ENCODE measurements around the gene C12orf57.

C12orf57 gene

DNA sequence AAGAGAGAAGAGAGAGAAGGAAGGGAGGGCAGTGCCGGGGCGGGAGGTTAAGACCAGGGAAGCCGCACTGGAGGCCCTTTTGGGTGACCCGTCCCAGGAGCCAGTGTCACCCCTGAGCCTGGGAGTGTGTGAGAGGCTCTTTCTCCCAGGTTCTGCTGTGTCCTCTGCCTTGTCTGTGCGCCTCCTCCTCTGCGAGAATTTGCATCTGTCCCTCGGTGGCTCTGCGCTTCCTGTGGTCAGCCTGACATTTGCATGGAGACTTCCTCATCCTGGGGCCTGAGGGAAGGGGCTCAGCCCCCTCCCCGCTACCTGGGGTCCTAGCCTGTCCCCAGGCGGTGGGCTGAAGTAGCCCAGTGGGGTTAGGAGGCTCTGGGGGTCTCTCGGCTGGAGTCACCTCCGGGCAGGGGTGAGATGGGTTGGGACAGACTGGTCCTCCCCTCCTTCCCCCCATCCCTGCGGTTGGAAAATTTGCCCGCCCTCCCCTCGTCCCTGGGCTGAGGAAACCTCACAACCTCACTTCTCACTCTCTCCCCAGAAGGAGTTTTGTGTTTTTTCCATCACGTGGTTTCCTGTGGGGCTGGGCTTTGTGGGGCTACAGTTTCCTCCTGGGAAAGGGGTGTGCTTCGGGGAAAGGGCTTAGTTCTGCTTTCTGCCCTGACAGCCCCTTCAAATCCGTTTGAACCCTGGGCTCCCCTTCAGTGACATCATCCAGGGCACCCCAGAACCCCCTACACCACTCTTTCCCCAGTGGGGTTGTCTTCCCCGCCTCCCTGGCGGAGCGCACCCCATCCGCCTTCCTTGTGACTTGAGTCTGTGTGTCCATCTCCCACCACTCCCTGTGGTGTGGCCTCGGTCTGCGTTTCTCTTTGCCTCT, 9.9 kb downstream of the C12orf57 start:
- no peak for DNase-seq (ENCODE audit: low spot score)

DNA sequence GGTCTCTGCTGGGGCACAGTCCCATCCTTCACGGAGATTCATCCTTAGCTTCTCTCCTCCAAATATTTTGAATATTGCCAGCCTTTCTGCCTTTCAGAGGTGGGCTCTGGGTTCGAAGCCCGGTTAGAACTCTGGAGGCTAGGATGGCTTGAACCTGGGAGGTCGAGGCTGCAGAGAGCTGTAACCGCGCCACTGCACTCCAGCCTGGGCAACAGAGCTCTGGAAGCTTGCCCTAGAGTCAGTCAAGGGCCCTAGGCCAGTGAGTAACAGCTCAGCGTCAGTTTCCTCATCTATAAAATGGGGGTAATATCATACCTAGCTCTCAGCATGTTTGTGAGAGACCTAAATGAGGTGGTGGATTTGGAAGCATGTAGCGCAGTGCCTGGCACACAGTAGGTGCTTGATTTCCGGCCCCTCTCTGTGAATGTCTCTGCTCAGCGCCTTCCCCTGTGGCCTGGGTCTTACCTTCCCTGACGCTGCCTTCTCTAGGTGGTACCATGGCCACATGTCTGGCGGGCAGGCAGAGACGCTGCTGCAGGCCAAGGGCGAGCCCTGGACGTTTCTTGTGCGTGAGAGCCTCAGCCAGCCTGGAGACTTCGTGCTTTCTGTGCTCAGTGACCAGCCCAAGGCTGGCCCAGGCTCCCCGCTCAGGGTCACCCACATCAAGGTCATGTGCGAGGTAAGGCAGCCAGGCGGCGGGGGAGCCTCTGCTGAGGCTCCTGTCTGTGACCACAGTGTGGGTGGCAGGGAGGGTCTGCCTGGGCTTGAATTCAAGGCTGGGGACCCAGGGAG, 10.7 kb downstream of the C12orf57 start:
- no peak for DNase-seq (ENCODE audit: low spot score)

DNA sequence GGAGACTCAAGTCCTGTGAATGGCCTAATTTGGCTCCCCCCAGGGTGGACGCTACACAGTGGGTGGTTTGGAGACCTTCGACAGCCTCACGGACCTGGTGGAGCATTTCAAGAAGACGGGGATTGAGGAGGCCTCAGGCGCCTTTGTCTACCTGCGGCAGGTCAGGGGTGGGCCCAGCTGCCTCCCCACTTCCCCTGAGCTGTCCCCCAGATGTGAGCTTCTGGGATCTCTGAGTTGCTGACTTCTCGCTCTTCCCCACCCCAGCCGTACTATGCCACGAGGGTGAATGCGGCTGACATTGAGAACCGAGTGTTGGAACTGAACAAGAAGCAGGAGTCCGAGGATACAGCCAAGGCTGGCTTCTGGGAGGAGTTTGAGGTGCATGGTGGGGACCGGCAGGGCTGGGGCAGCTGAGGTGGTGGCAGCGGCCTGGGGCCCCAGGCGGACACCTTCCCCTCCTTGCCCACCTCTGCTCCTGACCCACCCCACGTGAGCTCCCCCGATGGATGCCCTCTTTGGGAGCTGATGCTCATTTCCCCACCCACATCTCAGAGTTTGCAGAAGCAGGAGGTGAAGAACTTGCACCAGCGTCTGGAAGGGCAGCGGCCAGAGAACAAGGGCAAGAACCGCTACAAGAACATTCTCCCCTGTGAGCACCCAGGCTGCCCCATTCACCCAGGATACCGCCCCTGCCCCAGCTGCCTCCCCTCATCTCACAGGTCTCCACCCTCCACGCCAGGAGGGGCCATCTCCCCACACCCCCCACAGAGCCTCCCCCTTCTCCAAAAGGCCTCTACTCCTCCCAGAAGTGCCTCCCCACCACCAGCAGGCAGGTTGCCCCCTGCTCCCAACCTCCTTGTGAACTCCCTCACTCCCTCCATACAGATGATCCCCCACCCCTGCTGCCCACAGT, 11.5 kb downstream of the C12orf57 start:
- no peak for DNase-seq (ENCODE audit: low spot score)

DNA sequence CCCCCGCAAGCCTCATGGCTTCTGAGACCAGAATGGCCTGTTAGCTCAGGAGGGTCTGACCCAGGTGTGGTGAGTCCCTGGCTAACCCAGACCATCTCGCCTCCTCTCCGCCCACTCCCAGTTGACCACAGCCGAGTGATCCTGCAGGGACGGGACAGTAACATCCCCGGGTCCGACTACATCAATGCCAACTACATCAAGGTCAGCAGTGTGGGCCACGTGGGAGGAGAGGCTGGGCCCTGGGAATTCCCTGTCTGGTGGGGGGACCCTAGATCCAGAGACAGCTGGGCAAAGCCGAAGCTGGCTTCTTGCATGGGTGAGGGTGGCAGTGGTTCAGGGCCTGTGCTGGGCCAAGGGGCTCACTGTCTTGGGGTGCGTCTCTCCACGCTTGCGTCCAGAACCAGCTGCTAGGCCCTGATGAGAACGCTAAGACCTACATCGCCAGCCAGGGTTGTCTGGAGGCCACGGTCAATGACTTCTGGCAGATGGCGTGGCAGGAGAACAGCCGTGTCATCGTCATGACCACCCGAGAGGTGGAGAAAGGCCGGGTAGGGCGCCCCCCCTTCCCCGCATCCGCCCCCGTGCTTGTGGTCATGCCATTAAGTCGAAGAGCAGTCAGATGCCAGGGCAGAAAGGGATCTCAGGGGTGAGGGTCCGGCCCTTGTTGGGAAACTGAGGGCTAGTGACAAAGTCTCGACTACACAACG, 12.4 kb downstream of the C12orf57 start:
- no peak for DNase-seq (ENCODE audit: low spot score)

DNA sequence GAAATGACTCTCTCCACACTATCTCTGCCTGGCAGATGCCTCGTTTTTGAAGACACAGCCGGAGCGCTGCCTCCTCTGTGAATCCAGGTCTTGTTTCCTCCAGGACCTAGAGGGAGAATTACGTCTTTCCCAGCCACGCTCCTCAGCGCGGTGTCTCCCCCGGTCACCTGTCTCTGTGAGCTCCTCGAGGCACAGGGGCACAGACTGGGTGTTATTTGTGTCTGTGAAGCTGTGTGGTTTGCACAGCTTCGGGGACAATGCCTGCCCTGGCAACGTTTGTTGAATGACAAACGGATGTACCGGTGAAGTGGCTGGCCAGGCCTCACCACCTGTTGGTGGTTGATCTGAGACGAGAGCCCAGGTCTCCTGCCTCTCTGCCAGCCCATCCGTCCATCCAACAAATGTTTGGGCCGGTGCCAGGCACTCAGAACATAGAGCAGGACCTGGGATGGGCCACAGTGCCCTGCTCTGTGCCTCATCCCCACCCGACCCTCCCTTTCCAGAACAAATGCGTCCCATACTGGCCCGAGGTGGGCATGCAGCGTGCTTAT, 13.4 kb downstream of the C12orf57 start:
- no peak for DNase-seq (ENCODE audit: low spot score)

DNA sequence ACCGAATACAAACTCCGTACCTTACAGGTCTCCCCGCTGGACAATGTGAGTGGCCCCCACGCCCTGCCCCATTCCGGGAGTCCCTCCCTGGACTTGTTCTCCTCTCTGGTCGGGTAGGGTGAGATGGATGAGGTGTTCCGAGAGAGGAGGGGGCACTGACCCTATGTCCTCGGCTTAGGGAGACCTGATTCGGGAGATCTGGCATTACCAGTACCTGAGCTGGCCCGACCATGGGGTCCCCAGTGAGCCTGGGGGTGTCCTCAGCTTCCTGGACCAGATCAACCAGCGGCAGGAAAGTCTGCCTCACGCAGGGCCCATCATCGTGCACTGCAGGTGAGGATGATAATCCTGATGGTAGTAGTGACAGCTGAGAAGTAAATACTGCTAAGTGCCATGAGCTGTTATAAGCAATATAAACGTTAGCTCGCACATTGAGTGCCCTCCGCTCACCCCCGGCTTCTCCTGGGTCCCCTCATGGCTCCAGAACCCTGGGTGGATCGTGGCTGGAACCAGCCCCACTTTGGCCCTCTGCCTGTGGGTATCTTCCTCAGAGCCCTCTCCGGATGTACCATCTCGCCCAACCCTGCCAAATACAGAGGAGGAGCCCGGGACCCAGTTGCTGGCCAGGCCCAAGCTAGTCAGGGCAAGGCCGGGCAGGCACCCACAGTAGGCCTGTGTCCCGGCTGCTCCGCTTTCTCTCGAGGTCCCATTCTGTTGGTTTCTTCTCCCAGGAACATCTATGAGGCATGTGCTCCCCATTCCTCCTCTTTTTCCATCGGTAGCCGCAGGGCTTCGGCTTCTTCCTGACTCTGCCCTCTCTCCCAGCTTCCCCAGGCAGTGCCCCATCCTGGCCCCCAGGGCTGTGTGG, 14.2 kb downstream of the C12orf57 start:
- DNase-seq (ENCODE audit: low spot score) = no peak

DNA sequence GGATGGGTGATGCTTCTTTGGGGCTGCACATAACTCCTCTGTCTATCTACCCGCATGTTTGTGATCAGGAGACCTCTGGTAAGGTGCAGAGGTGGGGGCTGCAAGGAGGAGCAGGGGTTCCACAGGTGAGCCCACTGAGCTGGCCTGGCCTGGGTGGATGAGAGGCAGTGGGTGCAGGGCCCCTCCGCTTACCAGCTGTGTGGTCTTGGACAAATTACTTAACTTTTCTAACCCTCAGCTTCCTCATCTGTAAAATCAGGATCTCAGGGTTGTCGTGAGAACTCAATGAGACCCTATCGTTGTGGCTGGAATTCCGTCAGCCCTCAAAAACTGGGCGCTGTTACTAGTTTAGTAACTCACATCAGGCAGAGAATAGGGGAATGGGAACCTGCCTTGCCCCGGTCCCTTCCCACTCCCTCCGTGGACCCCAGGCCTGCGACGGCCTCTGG, 14.8 kb downstream of the C12orf57 start:
- no peak for DNase-seq (ENCODE audit: low spot score)

DNA sequence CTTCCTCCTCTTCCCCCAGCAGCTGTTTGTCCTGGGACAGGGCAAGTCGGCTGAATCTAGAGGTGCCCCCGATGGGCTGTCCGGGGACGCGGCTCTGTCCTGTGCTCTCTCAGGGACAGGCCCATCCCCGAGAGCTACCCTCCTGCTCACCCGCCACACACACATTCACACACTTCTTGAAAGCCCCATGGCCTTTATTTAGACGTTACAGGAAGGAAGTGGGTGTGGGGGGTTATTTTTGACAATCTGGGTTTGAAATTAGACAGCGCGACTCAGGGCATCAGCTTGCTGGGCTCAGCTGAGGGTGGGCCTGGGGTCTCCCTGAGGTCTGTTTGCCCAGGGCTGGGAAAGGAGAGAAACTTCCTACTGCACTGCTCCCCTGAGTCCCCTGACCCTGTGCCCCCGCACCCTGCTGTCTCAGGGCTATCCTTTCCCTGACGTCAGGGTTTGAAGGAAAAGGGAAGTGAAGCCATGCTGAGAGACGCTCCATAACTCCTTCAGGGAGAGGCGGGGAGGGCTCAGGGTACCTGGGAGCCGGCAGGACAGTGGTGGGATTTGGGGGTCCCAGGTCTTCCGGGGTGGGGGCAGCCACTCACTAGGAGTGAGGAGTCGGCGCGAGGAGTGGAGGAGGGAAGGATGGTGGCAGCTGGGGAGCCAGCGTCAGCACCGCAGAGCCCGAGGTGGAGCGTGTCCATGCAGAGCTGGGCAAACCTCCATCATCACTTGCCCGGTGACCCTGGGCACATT, 15.4 kb downstream of the C12orf57 start:
- no peak for DNase-seq (ENCODE audit: low spot score)

DNA sequence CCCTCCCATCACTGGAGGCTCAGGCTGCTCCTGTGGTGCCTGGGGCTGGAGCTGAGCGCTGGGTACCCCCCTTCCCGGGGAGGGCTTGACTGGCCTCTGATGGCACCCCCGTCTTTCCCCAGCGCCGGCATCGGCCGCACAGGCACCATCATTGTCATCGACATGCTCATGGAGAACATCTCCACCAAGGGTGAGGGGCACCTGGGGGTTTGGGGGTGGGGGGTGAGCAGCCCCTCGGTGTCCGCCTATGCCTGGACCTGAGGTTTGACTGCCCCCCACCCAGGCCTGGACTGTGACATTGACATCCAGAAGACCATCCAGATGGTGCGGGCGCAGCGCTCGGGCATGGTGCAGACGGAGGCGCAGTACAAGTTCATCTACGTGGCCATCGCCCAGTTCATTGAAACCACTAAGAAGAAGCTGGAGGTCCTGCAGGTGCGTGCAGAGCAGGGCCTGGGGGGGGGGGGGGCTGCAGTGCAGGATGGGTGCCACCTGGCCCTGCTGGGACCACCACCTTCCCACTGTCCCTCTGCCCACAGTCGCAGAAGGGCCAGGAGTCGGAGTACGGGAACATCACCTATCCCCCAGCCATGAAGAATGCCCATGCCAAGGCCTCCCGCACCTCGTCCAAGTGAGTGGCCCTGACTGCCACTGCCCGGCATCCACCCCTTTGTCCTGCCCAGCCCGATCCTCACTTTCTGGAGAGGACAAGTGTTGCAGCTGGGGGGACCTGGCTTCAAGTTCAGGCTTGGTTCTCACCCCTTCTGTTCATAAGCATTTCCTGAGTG, 16.2 kb downstream of the C12orf57 start:
- no peak for DNase-seq (ENCODE audit: low spot score)

DNA sequence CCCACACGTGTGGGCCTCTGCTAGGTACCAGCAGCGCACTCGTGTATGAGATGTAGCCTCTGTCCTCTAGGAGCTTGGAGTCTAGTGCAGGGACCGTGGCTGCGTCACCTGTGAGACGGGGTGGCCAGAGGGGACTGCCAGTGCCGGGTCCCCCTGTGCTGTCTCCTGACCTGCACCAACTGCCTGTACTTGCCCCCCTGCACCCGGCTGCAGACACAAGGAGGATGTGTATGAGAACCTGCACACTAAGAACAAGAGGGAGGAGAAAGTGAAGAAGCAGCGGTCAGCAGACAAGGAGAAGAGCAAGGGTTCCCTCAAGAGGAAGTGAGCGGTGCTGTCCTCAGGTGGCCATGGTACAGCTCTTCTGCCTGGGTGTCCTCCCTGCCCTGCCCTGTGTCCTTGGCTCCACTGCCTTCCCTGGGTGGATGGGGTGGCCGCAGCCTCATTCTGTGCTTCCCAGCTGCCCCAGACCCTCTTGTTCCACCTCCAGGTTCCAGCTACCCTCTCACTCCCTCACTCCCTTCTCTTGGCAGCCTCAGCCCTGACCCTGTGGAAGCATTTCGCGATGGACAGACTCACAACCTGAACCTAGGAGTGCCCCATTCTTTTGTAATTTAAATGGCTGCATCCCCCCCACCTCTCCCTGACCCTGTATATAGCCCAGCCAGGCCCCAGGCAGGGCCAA, 16.9 kb downstream of the C12orf57 start:
- no peak for DNase-seq (ENCODE audit: low spot score)

DNA sequence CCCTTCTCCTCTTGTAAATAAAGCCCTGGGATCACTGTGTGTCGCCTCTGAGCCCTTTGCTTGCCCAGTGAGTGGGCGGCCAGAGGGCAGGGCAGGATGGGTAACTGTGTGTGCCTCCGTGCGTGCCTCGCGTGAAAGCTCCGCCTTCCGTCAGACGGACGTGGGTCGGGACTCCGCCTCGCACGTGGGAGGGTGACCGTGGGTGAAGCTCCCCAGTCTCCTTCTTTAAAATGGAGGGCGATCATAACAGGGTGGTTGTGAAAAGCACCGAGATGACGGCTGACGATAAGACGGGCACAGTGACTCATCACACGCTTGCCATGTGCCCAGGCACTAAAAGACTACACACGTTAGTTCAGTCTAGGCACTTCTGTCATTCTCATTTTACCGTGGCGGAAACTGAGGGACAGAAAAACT, 17.5 kb downstream of the C12orf57 start:
- no peak for DNase-seq (ENCODE audit: low spot score)

DNA sequence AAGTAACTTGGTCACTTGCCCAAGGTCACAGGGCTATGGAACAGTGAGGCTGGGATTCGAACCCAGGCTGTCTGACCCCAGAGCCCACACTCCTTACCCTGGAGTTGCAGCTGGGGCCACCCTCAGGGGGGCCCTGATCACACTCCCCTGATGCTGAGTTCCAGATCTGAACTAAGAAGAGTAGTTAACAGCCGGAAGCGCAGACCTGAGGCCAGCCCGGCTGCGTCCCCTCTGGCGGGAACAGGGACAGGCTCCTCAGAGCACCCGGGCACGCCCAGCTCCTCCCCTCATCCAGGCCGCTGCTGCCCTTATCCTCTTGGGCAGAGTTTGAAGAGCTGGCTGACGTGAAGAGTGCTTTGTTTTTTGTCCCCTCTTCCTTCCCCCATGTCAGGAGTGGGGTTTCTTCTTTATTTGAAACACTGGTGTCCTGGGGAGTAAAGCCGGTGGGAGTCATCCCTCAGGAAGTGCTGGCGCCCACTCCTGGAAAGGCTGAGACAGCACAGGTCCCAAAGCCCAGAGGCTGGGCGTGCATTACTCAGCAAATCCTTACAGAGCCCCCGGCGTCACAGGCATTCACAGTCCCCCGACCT, 18.0 kb downstream of the C12orf57 start:
- DNase-seq (ENCODE audit: low spot score) = peak; percentile 86

DNA sequence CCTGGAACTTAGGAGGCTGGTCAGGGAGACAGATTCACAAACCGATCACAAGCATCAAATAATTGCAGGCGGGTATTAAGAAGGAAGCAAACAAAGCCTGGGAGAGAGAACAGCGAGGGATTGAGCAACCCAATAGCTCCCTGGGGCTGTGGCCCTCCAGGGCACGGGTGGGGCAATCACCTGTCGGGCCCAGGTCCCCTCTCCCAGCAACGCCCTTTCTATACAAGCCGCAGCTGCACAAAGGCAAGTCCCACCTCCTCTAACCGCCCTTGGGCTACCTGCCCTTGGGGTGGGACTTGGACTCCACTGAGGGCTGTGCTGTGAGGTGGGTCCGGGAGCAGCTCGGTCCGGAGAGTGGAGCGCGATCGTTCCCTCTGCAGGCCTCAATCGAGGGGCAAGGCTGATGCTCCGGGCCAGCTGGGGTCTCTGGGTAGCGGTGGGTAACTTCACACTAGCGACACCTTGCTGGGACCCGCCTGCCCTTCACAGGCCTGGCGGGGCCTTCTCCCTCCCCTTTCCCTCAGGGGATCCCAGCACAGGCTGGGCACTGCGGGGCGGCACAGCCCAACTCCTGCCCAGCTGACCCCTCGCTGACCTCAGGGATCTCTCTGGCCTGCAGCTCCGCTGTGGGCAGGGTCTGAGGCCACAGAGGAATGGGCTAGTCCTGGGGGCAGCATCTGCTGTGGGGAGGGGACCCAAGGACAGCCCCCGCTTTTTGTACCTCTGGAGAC, 18.6 kb downstream of the C12orf57 start:
- no peak for DNase-seq (ENCODE audit: low spot score)

DNA sequence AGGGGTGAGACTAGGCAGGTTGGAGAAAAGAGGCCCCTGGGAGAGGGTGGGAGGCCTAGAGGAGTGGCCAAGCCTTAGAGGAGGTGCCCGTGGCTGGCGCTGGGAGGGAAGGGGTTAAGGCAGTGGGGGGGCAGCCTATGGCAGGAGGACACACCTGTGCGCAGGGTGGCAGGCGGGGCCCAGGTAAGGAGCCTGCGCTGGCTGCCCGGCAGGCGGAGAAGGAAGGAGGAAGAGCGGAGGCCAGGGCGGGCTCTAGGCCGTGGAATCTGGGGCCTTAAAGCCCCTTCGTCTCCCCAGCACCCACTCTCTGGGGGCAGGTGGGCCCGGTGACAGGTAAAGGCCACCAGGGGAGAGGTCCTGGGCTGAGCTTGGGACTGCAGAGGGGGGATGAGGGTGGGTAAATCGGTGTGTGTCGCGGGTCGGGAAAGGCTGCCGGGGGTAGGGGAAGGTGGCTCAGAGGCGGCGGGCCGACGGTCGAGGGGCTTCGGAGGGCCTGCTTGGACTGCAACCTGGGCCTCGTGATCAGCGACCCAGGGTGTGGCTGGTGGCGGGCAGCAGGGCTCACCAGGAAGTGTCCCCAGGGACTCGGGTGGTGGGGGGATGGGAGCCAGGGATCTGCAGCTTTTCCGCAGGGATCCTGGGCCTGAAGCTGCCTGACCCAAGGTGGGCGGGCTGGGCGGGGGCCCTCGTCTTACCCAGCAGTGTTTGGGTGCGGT, 19.4 kb downstream of the C12orf57 start:
- no peak for DNase-seq (ENCODE audit: low spot score)

DNA sequence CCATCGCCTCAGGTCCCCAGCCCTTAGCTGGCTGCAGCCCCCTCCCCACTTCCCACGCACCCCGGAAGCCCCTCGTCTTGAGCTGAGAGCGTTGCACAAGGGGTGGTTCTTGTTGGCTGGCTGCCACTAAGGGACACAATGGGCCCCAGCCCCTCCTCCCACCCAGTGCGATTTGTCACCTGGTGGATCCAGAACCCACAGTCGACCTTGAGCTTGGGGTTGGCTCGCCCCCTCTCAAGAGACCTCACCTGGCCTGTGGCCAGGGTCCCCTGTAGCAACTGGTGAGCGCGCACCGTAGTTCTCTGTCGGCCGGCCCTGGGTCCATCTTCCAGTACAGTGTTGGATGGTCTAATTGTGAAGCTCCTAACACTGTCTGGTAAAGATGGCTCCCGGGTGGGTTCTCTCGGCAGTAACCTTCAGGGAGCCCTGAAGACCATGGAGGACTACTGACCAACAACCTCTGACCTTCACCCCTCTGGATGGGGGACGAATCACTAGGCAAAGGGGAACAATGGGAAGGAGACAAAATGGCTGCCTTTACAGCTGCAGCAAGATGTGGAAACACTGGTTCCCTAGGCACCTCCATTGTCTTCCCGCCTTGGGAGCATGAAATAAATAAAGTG, 20.1 kb downstream of the C12orf57 start:
- DNase-seq (ENCODE audit: low spot score) = no peak

DNA sequence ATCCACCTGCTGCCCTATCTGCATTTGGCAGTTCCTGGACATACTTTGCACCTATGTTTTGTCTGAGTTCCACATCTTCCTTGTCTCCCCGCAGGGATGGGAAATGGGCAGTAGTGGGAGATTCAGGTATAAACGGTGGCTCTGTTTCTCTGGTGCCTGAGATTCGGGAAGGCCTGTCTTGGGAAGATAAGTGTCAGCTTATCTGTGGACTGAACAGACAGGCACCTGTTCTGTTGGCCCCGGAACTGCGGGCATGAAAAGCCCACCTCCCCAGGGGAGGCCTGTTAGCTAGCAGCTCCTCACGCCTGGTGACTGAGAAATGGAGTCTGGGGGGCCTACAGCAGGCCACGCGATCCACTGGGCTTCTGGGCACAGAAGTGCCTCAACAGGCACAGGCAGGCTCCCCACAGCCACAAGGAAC, 20.8 kb downstream of the C12orf57 start:
- no peak for DNase-seq (ENCODE audit: low spot score)

All from D341Med (cell line).